ENCODE measurements around the gene GIT2. TPM values are rescaled to one million over a fixed set of nuclear protein-coding genes. Genes with fewer than 3 reads are reported as not detected.
A peak's percentile ranks its signal among the peaks of the same experiment; 100 is the strongest.
"Not testable (repeated sequence)": the region's sequence is repeated elsewhere in the genome, so short reads cannot be mapped to it uniquely, and the experiment has no call there.

GIT2 gene
- total RNA-seq, 1 donor from 2014 or later: 30.4 TPM

DNA sequence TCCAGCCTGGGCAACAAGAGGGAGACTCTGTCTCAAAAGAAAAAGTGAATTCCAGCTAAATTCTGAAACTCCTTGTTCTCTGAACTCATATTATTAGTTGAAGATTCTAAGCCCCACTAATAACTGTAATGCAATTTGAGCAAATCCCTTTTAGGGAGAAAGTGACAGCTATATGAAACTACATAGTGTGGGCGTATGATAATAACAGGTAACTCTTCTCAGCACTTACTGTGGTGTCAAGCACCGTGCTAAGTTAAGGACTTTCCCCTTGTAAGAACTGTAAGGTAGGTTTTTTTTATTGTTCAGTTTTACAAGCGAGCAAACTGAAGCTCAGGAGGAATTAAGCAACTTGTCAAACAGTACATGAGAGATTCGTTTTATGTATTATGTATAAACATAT, 8.4 kb upstream of the GIT2 start:
- DNase-seq: no peak

DNA sequence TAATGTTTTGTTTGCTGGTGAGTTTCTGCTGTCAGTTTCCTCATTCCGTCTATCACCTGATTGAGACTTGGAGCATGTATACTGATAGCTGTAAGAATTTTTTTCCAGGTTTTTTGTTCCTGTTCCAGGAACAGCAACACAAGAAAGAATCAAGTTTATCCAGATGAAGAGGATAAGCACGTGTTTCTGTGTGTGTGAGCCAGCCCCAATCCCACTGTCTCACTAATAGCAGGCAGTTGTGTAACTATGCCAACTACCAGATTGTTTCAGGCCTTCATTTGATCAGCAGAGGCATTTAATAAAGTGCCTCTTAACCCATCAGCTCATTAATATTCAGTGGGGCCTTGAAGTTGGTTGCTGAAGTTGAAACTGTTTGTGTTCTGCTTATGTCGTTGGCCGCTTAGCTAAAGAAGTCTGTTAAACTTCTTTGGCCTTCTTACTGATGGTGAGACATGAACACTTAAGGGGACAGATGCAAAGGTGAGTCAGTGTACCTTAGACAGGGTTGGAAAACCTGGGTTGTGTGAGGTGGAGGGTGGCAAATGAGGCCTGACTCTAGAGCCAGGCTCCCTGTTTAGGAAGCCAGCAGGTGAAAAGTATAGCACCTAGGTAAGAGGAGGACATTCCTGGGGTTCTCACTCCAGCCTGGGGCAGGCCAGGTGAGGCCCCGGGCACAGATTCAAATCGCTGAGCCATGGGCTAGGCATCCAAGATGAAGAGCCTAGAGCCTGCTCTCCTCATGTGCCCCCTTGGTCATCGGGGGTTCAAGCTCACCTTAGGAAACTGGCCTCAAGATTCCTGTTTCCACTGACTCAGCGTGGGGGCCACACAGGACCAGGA, 6.7 kb upstream of the GIT2 start:
- DNase-seq: peak; percentile 17

DNA sequence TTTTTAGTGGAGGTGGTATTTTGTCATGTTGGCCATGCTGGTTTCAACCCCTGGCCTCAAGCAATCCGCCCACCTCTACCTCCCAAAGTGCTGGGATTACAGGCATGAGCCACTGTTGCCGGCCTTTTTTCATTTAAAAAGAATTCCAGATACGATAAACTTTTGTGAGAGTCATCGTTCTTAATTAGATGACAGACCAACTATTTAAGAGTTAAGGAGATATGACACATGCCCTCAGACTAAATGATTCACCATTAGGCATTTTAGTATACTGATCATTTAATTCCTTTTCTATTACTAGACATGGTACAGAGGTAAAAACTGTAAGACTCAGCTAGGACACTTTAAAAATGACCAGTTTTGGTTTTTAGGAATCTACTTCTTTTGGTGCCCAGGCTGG, 5.4 kb upstream of the GIT2 start:
- no peak for DNase-seq

DNA sequence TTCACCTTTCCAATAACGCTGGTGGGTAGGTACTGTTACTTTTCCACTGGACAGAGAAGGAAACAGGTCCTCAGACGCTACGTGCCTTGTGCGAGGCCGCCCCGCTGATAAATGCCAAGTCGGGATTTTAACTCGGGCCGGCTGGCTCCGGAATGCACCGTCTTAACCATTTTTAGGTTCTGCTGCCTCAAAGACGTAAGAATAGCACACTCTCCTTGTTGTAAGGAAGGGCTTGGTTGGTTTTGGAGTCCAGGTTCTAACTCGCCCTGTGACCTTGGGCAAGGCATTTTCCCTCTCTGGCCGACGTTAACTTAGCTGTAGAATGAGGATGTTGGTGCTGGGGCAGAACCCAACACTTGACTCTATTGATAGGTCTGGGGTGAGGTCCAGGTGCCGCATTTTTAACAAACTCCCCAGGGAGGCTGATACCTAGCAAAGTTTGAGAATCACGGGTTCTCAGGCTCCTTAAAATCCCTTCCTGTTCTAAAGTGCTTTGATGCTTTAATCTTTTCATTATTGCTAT, 3.9 kb upstream of the GIT2 start:
- no peak for DNase-seq

DNA sequence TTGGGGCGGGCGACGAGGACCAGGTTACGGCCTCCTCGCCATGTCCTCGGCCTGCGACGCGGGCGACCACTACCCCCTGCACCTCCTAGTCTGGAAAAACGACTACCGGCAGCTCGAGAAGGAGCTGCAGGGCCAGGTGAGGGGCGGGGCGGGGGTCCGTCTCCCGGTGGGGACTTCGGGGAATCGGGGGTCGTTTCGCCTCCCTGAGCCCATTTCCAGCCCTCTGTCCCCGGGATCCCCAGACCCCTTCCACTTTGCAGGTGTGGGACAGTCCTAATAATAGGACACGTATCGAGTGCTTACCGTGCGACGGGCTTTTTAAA, 3.4 kb upstream of the GIT2 start:
- no peak for DNase-seq

DNA sequence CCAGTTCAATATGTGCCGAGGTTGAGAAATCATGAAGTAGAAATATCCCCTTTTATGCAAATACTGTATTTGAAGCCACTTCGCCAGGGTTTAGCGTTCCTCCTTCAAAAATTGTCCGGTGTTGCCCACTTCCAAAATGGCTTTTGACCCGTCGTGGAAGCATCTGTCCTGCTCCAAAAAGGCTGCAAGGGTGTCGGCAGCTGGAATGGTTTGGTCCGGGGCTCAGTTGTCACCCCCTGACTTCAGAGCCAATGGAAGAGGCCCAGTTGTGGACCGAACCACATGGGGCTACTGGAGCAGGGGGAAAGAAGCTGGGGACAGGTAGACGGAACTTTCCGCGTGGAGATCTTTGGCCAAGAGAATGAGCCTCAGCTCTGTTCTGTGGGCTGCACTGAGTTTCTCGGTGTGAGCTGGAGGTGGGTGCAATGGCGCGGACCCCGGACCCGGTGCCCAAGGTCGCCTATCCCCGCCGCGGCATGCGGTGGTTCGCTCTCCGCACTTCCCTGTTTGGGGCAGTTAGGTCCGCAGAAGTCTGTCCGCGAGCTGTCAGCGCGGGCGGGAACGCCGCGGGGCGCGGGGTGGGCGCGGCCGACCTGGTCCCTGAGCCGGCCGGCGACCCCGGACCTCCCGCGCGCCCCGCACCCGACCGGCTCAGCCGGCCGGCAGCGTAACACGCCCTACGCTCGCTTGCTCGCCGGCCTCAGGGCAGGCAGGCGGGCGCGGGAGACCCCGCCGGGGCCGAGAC, 2.9 kb upstream of the GIT2 start, which contains the start of gene ANKRD13A:
TSS of gene ANKRD13A (plus strand) at position 527 of the 745 bp plus-strand sequence. CDS start 259 bp downstream, outside the sequence.
- DNase-seq: peak; percentile 96

DNA sequence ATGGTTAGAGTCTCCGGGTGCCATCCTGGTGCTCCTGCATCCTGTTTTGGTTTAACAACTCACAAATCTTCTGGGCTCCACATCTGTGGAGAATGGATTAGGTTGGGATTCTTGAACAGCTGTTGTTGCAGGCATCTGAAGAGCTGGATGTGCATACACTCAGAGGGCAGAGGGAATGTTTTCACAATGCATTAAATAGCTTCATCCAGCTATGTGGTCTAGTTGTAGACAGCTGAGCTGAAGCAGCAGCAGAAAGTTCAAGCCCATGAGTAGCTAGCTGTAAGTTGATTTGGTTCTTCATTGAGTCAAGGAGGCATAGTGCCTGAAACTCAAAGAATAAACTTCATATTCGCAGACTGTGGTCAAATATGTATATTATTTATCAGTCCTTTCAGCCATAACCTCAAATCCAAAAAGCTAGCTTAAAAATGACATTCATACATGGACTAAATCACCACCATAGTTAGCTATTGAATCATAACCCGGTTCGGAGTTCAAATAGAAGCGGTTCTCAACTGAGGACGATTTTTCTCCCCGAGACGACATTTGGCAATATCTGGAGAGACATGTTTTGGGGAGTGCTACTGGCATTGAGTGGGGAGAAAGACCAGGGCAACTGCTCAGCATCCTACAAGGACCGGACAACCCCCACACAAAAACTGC, 2.2 kb upstream of the GIT2 start:
- peak; percentile 33 for DNase-seq

DNA sequence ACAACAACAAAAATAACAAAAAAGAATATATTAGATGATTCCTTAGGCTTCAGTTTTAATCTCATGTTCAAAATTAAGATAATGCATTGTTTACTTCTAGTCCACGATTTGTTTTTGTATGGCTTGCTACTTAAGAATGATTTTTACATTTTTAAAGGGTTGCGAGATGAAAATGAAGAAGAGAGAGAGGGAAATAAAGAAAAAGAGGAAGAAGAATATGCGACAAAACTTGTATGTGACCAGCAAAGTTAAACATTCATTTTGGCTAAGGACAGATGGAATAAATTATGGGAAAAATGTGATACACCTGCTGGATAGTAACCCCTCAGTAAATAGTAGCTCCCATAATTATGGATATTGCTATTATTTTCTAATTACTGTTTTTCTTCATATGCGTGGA, 1.2 kb upstream of the GIT2 start:
- no peak for DNase-seq

DNA sequence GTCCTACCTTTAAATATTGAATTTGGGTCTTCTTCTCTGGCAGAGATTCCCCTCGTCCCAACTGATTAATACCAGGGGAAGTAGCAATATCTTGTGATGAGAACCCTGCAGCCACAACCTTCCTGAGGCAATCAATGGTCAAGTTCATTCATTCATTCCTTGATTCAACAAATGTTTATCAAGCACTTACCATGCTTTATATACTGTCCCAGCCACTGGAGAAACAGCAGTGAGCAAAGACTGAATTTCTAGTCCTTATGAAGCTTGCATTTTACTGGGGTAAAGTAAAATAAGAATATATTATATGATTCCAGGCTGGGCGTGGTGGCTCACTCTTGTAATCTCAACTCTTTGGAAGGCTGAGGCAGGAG, 300 bp upstream of the GIT2 start:
- DNase-seq: no peak

DNA sequence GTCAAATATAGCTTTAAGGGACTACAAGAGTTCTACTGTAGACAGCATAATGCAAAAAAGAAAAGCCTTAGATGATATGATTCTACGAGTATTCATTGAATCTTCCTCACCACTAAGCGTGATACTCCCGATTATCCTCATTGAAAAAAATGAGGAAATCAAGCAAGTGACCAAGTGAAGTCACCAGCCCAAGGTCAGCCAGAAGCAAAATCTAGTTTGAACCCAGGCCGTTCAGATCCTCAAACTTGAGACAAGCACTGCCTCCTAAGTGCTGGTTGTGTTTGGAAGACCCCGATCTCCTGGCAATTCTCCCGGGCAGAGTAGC, 845 bp downstream of the GIT2 start:
- DNase-seq: no peak

DNA sequence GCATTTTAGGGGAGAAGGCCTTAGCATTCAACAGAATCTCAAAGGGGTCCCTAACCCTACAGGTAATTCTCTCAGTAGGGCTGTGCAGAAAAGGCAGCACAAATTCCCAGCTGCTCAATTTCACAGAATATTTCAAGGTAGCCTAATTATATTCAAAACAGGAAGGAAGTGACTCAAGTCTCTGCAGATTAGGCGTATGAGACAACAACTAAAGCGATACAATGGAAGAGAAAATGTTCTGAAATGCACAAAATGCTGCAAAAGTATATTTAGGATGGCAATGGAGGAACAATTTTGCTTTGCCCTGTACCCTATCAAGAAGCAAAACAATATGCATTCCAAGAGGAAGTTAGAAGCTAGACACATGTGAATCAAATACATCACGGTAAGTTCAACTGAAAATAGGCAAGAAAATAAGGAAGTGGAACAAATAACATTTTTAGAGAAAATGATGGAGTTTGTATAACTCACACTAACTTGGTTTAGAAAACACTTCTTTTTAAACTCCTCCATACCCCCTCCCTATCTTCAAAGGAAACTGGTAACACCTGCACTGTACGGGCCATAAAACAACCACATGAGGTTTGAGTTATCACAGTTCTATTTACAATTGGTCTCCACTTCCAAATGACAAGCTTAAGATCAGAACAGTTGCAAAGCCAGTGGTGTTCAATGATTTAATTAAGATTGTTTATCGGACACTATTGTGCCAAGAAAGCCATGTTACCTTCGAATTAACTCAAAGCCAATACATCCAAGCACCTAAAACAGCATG, 1.6 kb downstream of the GIT2 start:
- peak; percentile 4 for DNase-seq

DNA sequence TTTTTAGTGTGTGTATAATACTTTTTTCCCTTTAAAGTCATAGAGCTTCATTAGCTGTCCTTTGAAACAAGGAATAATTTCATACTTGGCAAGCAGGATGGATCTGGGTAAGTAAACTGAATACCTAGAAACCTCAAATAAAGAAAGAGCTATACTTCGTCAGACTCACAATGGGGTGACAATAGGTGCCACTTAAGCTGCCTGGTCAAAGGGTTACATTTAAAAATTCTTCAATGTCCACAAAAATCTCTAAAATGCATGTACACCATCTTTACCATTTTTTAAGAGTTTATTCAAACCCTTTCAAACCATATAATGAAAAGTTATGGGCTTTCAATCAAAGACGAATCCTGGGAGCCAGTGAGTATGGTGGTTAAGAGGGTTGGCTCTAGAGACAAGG, 3.1 kb downstream of the GIT2 start:
- no peak for DNase-seq

DNA sequence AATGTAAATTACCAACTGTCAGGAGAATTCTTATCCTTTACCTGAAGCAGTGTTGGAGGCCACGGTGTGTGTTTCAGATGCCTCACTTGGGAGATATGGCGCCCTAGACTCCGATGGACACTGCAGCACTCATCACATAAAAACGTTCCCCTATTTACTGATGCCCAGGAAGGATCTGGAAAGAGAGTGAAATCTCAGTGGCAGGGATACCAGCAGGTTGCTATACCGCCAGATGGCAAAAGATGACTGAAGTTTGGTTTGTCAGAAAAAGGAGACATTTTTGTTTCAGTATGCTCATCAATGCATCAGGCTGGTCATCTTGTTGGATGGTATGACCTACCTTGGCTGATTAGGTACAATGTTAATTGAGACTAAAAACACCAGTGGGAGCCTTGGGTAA, 4.6 kb downstream of the GIT2 start:
- no peak for DNase-seq

DNA sequence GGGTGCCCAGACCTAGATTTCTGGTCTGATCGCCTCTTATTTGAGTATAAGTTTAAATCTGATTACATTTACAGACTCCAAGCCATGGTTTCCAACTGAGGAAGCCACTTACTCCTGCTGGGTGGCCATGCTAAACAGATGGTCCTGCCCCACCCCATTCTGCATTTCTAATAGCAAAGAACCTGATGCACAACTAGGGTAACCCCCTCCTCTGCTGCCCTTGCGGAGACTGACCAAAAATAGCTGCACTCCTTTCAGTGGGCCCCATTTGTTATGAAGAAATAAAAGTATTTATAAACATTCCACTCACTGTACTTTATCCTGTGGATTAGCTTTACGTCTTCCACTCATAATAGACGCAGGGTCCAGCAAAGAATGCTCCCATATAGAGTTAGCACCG, 6.8 kb downstream of the GIT2 start:
- no peak for DNase-seq

DNA sequence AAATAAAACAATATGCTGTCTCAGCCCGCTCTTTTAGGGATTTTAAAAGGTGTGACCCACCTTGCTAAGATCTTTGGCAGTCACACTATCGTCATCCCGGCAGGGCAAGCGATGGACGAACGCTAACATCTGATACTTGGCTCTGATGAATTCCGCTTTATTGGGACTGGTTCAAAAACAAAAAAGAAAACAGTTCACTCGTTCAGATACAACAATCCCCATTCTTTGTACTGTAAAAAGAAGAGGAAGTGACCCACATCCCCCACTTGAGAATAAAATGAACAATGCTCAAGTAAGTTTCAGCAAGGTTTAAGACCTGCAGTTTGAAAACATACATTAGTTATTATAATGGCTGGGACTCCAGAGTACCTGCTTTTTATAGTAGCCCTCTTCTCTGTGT, 7.3 kb downstream of the GIT2 start:
- no peak for DNase-seq

DNA sequence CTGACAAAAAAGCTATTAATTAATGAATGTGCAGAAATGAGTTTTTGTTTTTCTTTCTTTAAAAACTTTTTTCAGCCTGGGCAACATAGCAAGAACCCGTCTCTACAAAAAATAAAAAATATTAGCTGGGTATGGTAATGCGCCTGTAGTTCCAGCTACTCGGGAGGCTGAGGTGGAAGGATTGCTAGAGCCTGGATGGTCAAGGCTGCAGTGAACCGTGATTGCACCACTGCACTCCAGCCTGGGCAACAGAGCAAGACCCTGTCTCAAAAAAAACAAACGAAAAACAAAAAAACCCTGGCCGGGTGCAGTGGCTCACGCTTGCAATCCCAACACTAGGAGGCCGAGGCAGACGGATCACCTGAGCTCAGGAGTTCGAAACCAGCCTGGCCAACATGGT, 7.9 kb downstream of the GIT2 start:
- no peak for DNase-seq

DNA sequence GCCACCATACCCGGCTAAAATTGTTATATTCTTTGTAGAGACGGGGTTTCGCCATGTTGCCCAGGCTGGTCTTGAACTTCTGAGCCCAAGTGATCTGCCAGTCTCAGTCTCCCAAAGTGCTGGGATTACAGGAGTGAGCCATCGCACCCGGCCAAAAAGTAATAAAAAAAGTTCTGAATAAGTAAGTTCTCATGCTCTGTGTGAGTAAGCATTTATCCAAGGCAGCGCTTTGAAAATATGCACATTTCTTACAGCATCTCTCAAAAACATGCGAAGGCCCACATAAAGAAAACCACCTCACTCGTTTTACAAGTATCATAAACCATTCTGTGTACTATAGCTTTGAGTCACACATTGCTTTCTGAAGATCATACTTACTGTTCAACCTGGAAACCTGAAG, 8.6 kb downstream of the GIT2 start:
- no peak for DNase-seq

DNA sequence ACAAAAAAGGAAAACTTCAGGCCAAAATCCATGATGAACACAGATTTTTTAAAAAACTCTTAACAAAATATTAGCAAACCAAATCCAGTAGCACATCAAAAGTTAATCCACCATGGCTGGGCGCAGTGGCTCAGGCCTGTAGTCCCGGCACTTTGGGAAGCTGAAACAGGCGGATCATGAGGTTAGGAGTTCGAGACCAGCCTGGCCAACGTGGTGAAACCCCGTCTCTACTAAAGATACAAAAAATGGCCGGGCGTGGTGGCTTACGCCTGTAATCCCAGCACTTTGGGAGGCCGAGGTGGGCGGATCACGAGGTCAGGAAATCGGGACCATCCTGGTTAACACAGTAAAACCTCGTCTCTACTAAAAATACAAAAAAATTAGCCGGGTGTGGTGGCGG, 9.9 kb downstream of the GIT2 start:
- not testable (repeated sequence) for DNase-seq

DNA sequence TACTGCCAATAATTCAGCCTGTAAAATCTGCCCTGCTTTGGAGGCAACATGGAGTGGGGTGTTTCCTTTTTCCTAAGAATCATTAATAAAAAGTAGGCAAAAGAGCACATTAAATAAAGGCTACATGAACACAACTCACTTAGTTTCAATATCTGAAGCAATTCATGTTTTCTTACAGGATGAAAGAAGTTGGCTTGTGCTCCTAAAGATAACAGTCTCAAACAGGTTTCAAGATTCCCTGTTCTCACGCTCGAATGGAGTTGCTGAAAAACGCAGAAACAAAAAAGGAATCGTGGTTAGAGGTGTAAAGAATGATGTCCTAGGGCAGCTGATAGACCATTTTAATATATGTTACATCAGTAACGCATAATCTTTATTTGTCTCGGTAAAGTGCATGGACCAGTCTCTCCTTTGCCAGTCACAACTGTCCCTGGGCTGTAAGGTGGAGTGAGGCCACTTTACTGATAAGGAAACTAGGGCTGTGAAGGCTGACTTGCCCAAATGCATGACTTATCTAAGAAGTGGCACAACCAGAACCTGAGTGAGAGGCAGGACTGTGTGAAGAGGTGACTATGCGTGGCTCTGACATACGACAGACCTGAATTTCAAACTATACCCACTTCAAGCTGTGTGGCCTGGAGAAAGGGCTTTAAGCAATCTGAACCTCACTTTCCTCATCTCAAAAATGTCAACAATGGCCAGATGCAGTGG, 12.6 kb downstream of the GIT2 start:
- DNase-seq: no peak

DNA sequence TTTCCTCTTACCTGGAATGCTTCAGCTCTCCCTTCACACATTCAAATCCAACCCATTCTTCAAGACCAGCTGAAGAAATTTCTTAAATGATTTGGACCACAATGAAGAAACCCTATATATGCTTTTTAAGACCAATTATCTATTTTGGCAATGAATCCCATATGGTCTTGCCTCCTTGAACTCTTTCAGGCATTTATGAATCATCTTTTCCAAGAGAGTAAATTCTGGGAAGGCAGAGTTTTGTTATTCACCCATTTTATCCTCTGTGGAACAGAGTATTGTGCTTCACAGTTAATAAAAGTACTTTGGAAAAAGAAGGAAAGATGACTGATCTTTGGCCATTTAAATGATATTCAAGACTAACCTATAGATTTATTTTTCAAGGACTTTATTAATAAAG, 14.0 kb downstream of the GIT2 start:
- DNase-seq: no peak

DNA sequence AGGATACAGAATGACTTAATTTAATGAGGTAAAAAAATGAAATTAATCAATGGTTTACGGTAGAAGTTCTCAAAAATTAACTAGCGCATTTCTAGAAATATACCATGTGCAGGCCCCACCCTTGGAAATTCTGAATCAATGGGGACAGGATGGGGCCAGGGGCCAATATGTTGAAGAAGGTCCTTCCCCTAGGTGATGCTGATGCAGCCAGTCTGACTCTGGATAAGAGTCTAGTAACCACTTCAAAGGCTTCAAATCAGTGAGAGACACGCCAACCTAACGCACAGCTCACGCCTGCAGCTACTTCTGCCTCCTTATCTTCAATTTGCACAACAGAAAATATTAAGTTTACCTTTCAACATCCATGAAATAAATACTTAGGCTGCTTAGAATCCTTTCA, 14.9 kb downstream of the GIT2 start:
- no peak for DNase-seq

DNA sequence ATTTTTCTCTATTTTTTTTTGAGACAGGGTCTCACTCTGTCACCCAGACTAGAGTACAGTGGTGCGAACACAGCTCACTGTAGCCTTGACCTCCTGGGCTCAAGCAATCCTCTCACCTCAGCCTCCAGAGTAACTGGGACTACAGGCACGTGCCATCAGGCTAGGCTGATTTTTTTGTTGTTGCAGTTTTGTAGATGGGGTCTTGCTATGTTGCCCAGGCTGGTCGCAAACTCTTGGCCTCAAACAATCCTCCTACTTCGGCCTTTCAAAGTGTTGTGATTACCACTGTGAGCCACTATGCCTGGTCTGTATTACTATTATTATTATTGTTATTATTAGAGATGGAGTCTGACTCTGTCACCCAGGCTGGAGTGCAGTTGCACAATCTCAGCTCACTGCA, 23.3 kb downstream of the GIT2 start:
- no peak for DNase-seq
